ENCODE results near the gene TRAM2. TPM values are rescaled to one million over a fixed set of nuclear protein-coding genes. Genes with fewer than 3 reads are reported as not detected.
A peak's percentile ranks its signal among the peaks of the same experiment; 100 is the strongest.

The TRAM2 gene
- total and polyA plus RNA-seq, 9 of the 15 experiments (the other 6 are each of a cell fraction or from before 2014, with no cell fraction given): 2.6 to 13.3 (median 8.9) TPM

DNA sequence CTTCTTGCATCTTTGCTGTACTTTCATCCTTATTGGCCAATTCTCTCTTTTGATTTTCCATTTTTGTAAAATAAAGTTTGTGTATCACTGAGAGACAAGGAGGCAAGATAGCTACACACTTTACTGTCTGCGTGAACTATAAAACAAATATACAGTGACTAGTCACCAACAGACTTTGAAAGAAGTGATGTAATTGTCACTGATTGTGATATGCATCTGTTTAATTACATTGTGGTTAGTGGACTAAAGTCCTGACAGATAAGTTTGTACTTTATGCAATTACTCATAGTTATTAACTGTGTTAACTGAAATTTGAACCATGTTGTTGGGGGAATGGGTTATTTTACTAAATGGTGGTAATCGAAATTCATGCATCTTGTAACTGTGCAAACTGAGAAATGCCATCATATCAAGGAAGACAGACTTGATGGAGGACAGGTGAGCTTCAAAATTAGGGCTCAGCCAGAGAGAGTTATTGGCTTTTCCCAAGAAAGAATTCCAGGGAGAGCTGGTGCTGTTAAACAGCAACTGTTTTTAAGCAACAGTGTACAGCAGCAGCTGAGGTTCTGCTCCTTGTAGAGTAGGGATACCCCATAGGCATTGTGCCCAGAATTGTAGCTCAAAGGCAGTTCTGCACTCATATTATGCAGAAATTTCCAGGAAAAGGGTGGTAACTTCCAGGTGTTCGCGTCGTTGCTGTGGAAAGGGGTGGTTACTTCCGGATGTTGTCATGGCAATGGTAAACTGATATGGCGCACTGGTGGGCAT, 93.8 kb downstream of the TRAM2 start (continued):
- TF ChIP-seq ZBTB40 (IDR thresholded peaks at IDR 0.05): peak; percentile 64; the same call in 1 of the 2 replicates
- no peak for TF ChIP-seq ZBTB40 (CRISPR knock-in tag; IDR thresholded peaks at IDR 0.05)
- peak; percentile 49 for TF ChIP-seq NFIC (IDR thresholded peaks at IDR 0.05)
- TF ChIP-seq ARID2 (IDR thresholded peaks at IDR 0.05): no peak; the same call in 1 of the 2 replicates
- TF ChIP-seq, protein P1, sequence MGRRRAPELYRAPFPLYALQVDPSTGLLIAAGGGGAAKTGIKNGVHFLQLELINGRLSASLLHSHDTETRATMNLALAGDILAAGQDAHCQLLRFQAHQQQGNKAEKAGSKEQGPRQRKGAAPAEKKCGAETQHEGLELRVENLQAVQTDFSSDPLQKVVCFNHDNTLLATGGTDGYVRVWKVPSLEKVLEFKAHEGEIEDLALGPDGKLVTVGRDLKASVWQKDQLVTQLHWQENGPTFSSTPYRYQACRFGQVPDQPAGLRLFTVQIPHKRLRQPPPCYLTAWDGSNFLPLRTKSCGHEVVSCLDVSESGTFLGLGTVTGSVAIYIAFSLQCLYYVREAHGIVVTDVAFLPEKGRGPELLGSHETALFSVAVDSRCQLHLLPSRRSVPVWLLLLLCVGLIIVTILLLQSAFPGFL (CRISPR knock-in tag; IDR thresholded peaks at IDR 0.05): no peak
- TF ChIP-seq MAFF (IDR thresholded peaks at IDR 0.05; ENCODE audit: low read length): no peak
- TF ChIP-seq POLR2B (IDR thresholded peaks at IDR 0.05; ENCODE audit: low read depth, partially characterized antibody): no peak
- TF ChIP-seq ZNF165 (CRISPR knock-in tag; IDR thresholded peaks at IDR 0.05; ENCODE audit: borderline replicate concordance): no peak
- TF ChIP-seq, protein P2, sequence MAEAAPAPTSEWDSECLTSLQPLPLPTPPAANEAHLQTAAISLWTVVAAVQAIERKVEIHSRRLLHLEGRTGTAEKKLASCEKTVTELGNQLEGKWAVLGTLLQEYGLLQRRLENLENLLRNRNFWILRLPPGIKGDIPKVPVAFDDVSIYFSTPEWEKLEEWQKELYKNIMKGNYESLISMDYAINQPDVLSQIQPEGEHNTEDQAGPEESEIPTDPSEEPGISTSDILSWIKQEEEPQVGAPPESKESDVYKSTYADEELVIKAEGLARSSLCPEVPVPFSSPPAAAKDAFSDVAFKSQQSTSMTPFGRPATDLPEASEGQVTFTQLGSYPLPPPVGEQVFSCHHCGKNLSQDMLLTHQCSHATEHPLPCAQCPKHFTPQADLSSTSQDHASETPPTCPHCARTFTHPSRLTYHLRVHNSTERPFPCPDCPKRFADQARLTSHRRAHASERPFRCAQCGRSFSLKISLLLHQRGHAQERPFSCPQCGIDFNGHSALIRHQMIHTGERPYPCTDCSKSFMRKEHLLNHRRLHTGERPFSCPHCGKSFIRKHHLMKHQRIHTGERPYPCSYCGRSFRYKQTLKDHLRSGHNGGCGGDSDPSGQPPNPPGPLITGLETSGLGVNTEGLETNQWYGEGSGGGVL (CRISPR knock-in tag; IDR thresholded peaks at IDR 0.05): no peak
- TF ChIP-seq FOXA3 (CRISPR knock-in tag; conservative IDR thresholded peaks at IDR 0.05 in 1 of 2, IDR thresholded peaks at IDR 0.05 in 1 of 2): peak in 1 of 2 experiments; percentile 61; a peak in 1 of 4 replicates
- TF ChIP-seq ZNF586 (CRISPR knock-in tag; conservative IDR thresholded peaks at IDR 0.05): no peak
- TF ChIP-seq, protein P3, sequence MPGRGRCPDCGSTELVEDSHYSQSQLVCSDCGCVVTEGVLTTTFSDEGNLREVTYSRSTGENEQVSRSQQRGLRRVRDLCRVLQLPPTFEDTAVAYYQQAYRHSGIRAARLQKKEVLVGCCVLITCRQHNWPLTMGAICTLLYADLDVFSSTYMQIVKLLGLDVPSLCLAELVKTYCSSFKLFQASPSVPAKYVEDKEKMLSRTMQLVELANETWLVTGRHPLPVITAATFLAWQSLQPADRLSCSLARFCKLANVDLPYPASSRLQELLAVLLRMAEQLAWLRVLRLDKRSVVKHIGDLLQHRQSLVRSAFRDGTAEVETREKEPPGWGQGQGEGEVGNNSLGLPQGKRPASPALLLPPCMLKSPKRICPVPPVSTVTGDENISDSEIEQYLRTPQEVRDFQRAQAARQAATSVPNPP (IDR thresholded peaks at IDR 0.05; ENCODE audit: borderline replicate concordance, insufficient read depth, insufficient read length): no peak
